Subcutaneous preadipocyte (primary cell): Measurements from ENCODE around the gene CALR3. TPM values are rescaled to one million over a fixed set of nuclear protein-coding genes. Genes with fewer than 3 reads are reported as not detected.

Experiments
- small RNA-seq: library from RNA; depleted of rRNA; stranded (forward); fragments of <200 nt; gene quantifications from one replicate; pipeline ENCODE3, GENCODE V24; 2012
- total RNA-seq: library from RNA; depleted of rRNA; stranded (reverse); fragments of >200 nt; gene quantifications from 2 replicates; pipeline ENCODE4 v1.2.3, GENCODE V29; 2012

CALR3 gene
- not detected in 2 replicates for total RNA-seq

GRCh38 chr19:16495982-16496612 is at the start of gene CALR3, which contains the start of gene C19orf44:
Gene CALR3 (minus strand): TSS chr19:16496167. CDS start chr19:16496129, 38 bp downstream.
Gene C19orf44 (plus strand): TSS chr19:16496394. CDS start chr19:16500793, 4,399 bp downstream.

GRCh38 chr19:16542045-16542909 is 46.3 kb upstream of the CALR3 start, which contains the start of gene CHERP:
Gene CHERP (minus strand): TSS chr19:16542437. CDS start chr19:16542378, 59 bp downstream.

Small RNA genes within 50 kb of the gene (small RNA-seq; reads per million reads assigned to genes)
- not detected for gene RN7SL146P

Other genes starting within 250 kb of the CALR3 start
- gene KLF2, start 171.3 kb downstream of the CALR3 start, total RNA-seq, result 0.37 and 0.78 TPM in 2 replicates
- gene EPS15L1, start 24.2 kb downstream of the CALR3 start, total RNA-seq, result 13.6 and 23.5 TPM in 2 replicates
- 4.9 and 5.9 TPM in 2 replicates for gene C19orf44, start 227 bp upstream of the CALR3 start, total RNA-seq
- 6.2 and 11.9 TPM in 2 replicates for gene CHERP, start 46.3 kb upstream of the CALR3 start, total RNA-seq
- gene SLC35E1, start 76.2 kb upstream of the CALR3 start, total RNA-seq, result 23.9 and 39.9 TPM in 2 replicates
- gene MED26, start 132.0 kb upstream of the CALR3 start, total RNA-seq, result 5.5 and 8.2 TPM in 2 replicates
- 41.8 and 54.0 TPM in 2 replicates for gene SMIM7, start 164.0 kb upstream of the CALR3 start, total RNA-seq
- gene TMEM38A, start 165.0 kb upstream of the CALR3 start, total RNA-seq, result 0.73 and 0.78 TPM in 2 replicates
- gene NWD1, start 223.7 kb upstream of the CALR3 start, total RNA-seq, result not detected in 2 replicates